H1 (cell line): ENCODE results near the gene IFNA13. TPM values are rescaled to one million over a fixed set of nuclear protein-coding genes. Genes with fewer than 3 reads are reported as not detected.
A peak's percentile ranks its signal among the peaks of the same experiment; 100 is the strongest.

Experiments
- CTCF ChIA-PET: fragments of 300-600 bp; sonication (Branson Sonifier 250); formaldehyde crosslinking; loops from one replicate; lab custom pipeline; 2021; ENCODE audit not compliant: partially characterized antibody; lab: Charles Lee
- POLR2A ChIA-PET: fragments of 300-600 bp; sonication (Branson Sonifier 250); formaldehyde crosslinking; loops from one replicate; lab custom pipeline; 2021; ENCODE audit warnings: inconsistent platforms; ENCODE audit not compliant: partially characterized antibody; lab: Charles Lee
- DNase-seq, 2 experiments: peaks; one replicate each; pipeline versions ENCODE4 v3.0.0 to v3.0.0-alpha.2; 2010 to 2022; ENCODE audit warnings: low spot score in 2 of 2, low read depth in 1 of 2, mixed read lengths in 1 of 2
- FAIRE-seq: peaks from 2 replicates; lab custom pipeline; 2011; peaks lifted over from hg19 to GRCh38; lab: Jason Lieb, UNC
- H2AFZ ChIP-seq: 2 replicates; pipeline ENCODE4 v1.8.1; 2012; ENCODE audit warnings: low read length, inconsistent platforms
- H2AK5ac ChIP-seq: 2 replicates; pipeline ENCODE4 v1.6.1; 2013; ENCODE audit warnings: low read depth, low read length
- H2BK120ac ChIP-seq: replicated peaks from 2 replicates; pipeline ENCODE3; 2013; ENCODE audit warnings: low read depth, low read length, inconsistent platforms
- H2BK12ac ChIP-seq: 2 replicates; pipeline ENCODE4 v1.6.1; 2013; ENCODE audit warnings: low read depth, low read length
- H2BK15ac ChIP-seq: 2 replicates; pipeline ENCODE4 v1.6.1; 2013; ENCODE audit warnings: low read length
- H2BK20ac ChIP-seq: 2 replicates; pipeline ENCODE4 v1.6.1; 2013; ENCODE audit warnings: low read length
- H2BK5ac ChIP-seq: 2 replicates; pipeline ENCODE4 v1.6.1; 2013; ENCODE audit warnings: low read depth, low read length
- H3K14ac ChIP-seq: 2 replicates; pipeline ENCODE4 v1.6.1; 2013; ENCODE audit warnings: inconsistent platforms; ENCODE audit not compliant: insufficient read length
- H3K18ac ChIP-seq: 2 replicates; pipeline ENCODE4 v1.6.1; 2013; ENCODE audit warnings: low read length; ENCODE audit errors: extremely low read depth
- H3K23ac ChIP-seq: 2 replicates; pipeline ENCODE4 v1.6.1; 2013; ENCODE audit warnings: inconsistent platforms; ENCODE audit not compliant: insufficient read length
- H3K23me2 ChIP-seq: 2 replicates; pipeline ENCODE4 v1.6.1; 2013; ENCODE audit warnings: low read depth, low read length
- H3K27ac ChIP-seq: 2 replicates; pipeline ENCODE4 v1.6.1; 2011; ENCODE audit warnings: low read depth, low read length, inconsistent platforms
- H3K27me3 ChIP-seq, 4 experiments: replicated peaks in 1 of 4; 1 replicate in 1 of 4; 2 replicates in 3 of 4; pipeline versions ENCODE4 v1.6.1 to v1.8.1; 2011 to 2013; ENCODE audit warnings: low read length in 3 of 4, mild to moderate bottlenecking in 3 of 4, inconsistent platforms in 2 of 4, mixed read lengths in 2 of 4, moderate library complexity in 1 of 4; ENCODE audit not compliant: control insufficient read depth in 3 of 4, insufficient read depth in 3 of 4; ENCODE audit errors: extremely low read depth in 1 of 4
- H3K36me3 ChIP-seq, 4 experiments: 2 replicates each; pipeline versions ENCODE4 v1.6.1 to v1.8.1; 2011 to 2013; ENCODE audit warnings: mild to moderate bottlenecking in 4 of 4, low read length in 3 of 4, moderate library complexity in 2 of 4, control low read depth in 1 of 4, inconsistent platforms in 1 of 4; ENCODE audit not compliant: insufficient read depth in 4 of 4, control insufficient read depth in 2 of 4
- H3K4ac ChIP-seq: replicated peaks from 2 replicates; pipeline ENCODE3; 2013; ENCODE audit warnings: low read length, low read depth, mixed read lengths, inconsistent platforms; ENCODE audit not compliant: insufficient read length
- H3K4me1 ChIP-seq, 4 experiments: replicated peaks in 1 of 4; 1 replicate in 1 of 4; 2 replicates in 3 of 4; pipeline versions ENCODE4 v1.6.1 to v1.8.1; 2011 to 2013; ENCODE audit warnings: low read length in 3 of 4, inconsistent platforms in 2 of 4, mixed read lengths in 1 of 4; ENCODE audit not compliant: insufficient read depth in 4 of 4, control insufficient read depth in 3 of 4
- H3K4me2 ChIP-seq, 2 experiments: 2 replicates each; pipeline versions ENCODE4 v1.6.1 to v1.8.1; 2011 to 2013; ENCODE audit warnings: low read depth in 2 of 2, low read length in 2 of 2, control low read depth in 1 of 2, inconsistent platforms in 1 of 2, mild to moderate bottlenecking in 1 of 2; ENCODE audit not compliant: insufficient read depth in 1 of 2
- H3K4me3 ChIP-seq, 4 experiments: fragments of 200-600, 300-600 bp in 1 of 4; sonication (generic), shearing (Covaris generic), sonication (Bioruptor Twin) in 1 of 4; 2 replicates each; pipeline versions ENCODE4 v1.5.1 to v1.8.1; 2011 to 2016; ENCODE audit warnings: low read length in 4 of 4, low read depth in 3 of 4, control low read depth in 2 of 4, inconsistent platforms in 2 of 4, mild to moderate bottlenecking in 2 of 4, mixed read lengths in 1 of 4, moderate library complexity in 1 of 4; ENCODE audit not compliant: insufficient read depth in 2 of 4; ENCODE audit errors: extremely low read depth in 1 of 4
- H3K56ac ChIP-seq: replicated peaks from 2 replicates; pipeline ENCODE3; 2013; ENCODE audit warnings: low read depth, mild to moderate bottlenecking, mixed read lengths, low read length, inconsistent platforms; ENCODE audit not compliant: insufficient read length
- H3K79me1 ChIP-seq: 2 replicates; pipeline ENCODE4 v1.6.1; 2013; ENCODE audit warnings: low read depth, low read length, control low read depth
- H3K79me2 ChIP-seq, 2 experiments: 2 replicates each; pipeline versions ENCODE4 v1.6.1 to v1.8.1; 2012 to 2013; ENCODE audit warnings: low read length in 2 of 2, mild to moderate bottlenecking in 2 of 2, inconsistent platforms in 1 of 2; ENCODE audit not compliant: insufficient read depth in 2 of 2, control insufficient read depth in 1 of 2
- H3K9ac ChIP-seq, 4 experiments: replicated peaks in 1 of 4; 1 replicate in 1 of 4; 2 replicates in 3 of 4; pipeline versions ENCODE4 v1.6.1 to v1.8.1; 2011 to 2013; ENCODE audit warnings: low read depth in 3 of 4, low read length in 3 of 4, control low read depth in 2 of 4, mild to moderate bottlenecking in 2 of 4, moderate library complexity in 2 of 4, inconsistent platforms in 1 of 4; ENCODE audit errors: extremely low read depth in 1 of 4
- H3K9me3 ChIP-seq, 2 experiments: 2 replicates each; pipeline versions ENCODE4 v1.6.1 to v1.8.1; 2012 to 2013; ENCODE audit warnings: mild to moderate bottlenecking in 2 of 2, moderate library complexity in 2 of 2, control low read depth in 1 of 2, inconsistent platforms in 1 of 2, low read depth in 1 of 2, low read length in 1 of 2, mixed read lengths in 1 of 2; ENCODE audit not compliant: insufficient read depth in 2 of 2
- H4K20me1 ChIP-seq, 2 experiments: replicated peaks in 1 of 2; 2 replicates each; pipeline versions ENCODE3 to v1.8.1; 2011 to 2013; ENCODE audit warnings: inconsistent platforms in 2 of 2, low read length in 2 of 2, mild to moderate bottlenecking in 1 of 2; ENCODE audit not compliant: insufficient read depth in 2 of 2, control insufficient read depth in 1 of 2
- H4K5ac ChIP-seq: 2 replicates; pipeline ENCODE4 v1.6.1; 2013; ENCODE audit warnings: low read length, low read depth, mixed read lengths, inconsistent platforms; ENCODE audit not compliant: insufficient read length
- H4K8ac ChIP-seq: 2 replicates; pipeline ENCODE4 v1.8.0; 2013; ENCODE audit warnings: mild to moderate bottlenecking, moderate library complexity, low read length, inconsistent platforms; ENCODE audit not compliant: insufficient read depth; ENCODE audit errors: extremely low read depth
- H4K91ac ChIP-seq: replicated peaks from 2 replicates; pipeline ENCODE3; 2013; ENCODE audit warnings: low read length, mixed read lengths, inconsistent platforms; ENCODE audit not compliant: insufficient read length
- BCL11A ChIP-seq, 2 experiments: IDR thresholded peaks; one replicate each; pipeline ENCODE4 v1.6.1; 2011; ENCODE audit warnings: low read depth in 2 of 2, low read length in 2 of 2, mild to moderate bottlenecking in 2 of 2
- POLR2A ChIP-seq, 2 experiments: IDR thresholded peaks; 1 replicate in 1 of 2; 2 replicates in 1 of 2; pipeline ENCODE4 v1.6.1; 2011; ENCODE audit warnings: low read depth in 2 of 2, low read length in 2 of 2, mild to moderate bottlenecking in 2 of 2; ENCODE audit errors: control extremely low read depth in 1 of 2
- RAD21 ChIP-seq, 2 experiments: IDR thresholded peaks in 1 of 2; conservative IDR thresholded peaks in 1 of 2; 2 replicates each; pipeline ENCODE4 v1.6.1; 2011; ENCODE audit warnings: low read depth in 2 of 2, low read length in 2 of 2, improper control_type of control experiment in 1 of 2, inconsistent platforms in 1 of 2, mild to moderate bottlenecking in 1 of 2, moderate library complexity in 1 of 2
- RBBP5 ChIP-seq: IDR thresholded peaks from 2 replicates; pipeline ENCODE4 v1.7.1; 2012; ENCODE audit warnings: low read depth, mild to moderate bottlenecking, inconsistent platforms, low read length, moderate library complexity, borderline replicate concordance
- TBP ChIP-seq: IDR thresholded peaks from 2 replicates; pipeline ENCODE4 v1.6.1; 2011; ENCODE audit warnings: low read depth, low read length, improper control_type of control experiment
- WGBS, 2 experiments: shearing (Covaris generic) in 1 of 2; methylation state at CpG; one replicate each; pipeline versions ENCODE4 v1.1.6 to v1.1.7; 2013 to 2015; ENCODE audit warnings: low lambda C conversion rate in 2 of 2, mixed read lengths in 2 of 2, inconsistent platforms in 1 of 2, low coverage in 1 of 2, missing lambda C conversion rate in 1 of 2; ENCODE audit not compliant: insufficient replicate concordance in 2 of 2, insufficient coverage in 1 of 2, insufficient read length in 1 of 2; ENCODE audit errors: extremely low coverage in 1 of 2, missing lambda C conversion rate in 1 of 2; 5-methylcytosine and 5-hydroxymethylcytosine counted together
- polyA plus RNA-seq, 7 experiments: library from polyadenylated mRNA; depleted of rRNA in 3 of 7; stranded (reverse) in 5 of 7; unstranded in 2 of 7; fragments of >200 nt in 5 of 7; fragments of 200-250 nt in 2 of 7; gene quantifications; 1 replicate in 5 of 7; 2 replicates in 1 of 7; 4 replicates in 1 of 7; pipeline versions ENCODE4 v1.2.1 to v1.2.3, GENCODE V29; 2011 to 2013; ENCODE audit warnings: missing spikeins in 2 of 7, mixed read lengths in 2 of 7
- total RNA-seq: library from RNA; stranded (reverse); fragmentation: NEBNext Ultra II Directional; extraction: Animal tissue kit (Norgen Biotek cat#: 25700); gene quantifications from 2 replicates; pipeline ENCODE4 v1.2.1, GENCODE V29; 2021

Gene IFNA13
- total and polyA plus RNA-seq, 2 of the 8 experiments (the other 6 are each of a cell fraction or from before 2014, with no cell fraction given) = not detected

DNA sequence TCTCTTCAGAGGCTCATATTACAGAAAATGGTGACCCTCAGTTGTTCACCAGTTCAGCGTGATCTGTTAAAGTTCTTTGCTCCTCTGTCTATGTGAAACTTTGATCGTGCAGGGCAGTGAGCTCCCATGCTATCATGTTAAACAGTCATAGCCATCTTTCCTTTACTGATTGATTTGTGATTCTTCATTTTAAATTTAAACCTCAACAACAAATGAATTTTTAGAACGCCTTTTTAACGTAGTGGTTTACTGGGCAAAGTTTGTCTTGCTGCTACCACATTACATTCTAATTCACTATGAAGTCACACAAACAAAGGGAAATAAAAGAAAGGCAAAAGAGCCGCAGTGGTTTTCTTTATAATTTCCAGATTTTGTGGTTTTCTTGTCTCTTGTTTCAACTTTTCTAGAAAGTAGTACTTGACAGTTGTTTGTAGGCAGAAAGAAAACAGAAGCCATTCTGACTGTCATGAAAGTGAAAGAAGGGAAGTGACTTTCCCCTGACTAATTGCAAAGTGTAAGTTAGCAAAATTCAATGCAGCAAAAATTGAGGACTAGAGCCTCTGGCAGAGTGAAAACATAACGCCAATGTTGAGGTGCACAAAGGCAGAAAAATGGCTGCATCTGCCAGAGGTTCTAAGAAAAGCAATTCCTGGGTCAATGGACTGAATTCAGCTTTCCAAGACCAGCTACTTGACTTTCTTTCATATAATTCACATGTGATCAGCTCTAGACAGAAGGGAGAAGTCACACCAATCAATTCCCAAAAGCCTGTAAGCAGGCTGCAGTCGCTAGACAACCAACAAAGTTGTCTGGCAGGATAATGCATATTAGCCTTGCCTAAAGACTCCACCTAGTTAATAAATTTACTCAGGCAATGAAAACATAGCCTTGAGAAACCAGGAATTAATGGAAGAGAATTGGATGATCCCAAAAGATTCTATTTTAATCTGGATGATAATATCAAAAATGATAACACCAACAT is 10.1 kb downstream of the IFNA13 start:
- ChIA-PET CTCF (interaction anchor here (1.1 kb wide), 1 partner anchor 32 kb away, joined by 3 read pairs; no protein-coding TSS in a partner anchor), POLR2A (no interaction called here)
- Histone ChIP-seq H3K23ac (no peak overlapping the region), H3K14ac (no peak overlapping the region), H3K36me3 (no peaks in the 10 kb centered on the region), H4K8ac (no peak overlapping the region), H2BK12ac (no peak overlapping the region), H3K4ac (no peak overlapping the region), H3K27me3 (no peaks in the 10 kb centered on the region), H4K91ac (no peak overlapping the region), H2AFZ (0 out of 2 replicates have a peak overlapping the region, but pooled peaks have one; percentile 50), H3K4me3 (no peak overlapping the region), H2BK120ac (no peak overlapping the region), H2AK5ac (no peak overlapping the region), H3K27ac (no peak overlapping the region), H2BK15ac (no peak overlapping the region), H4K20me1 (no peaks in the 10 kb centered on the region), H3K23me2 (no peaks in the 10 kb centered on the region; the same call in 1 of the 2 replicates), H4K5ac (no peak overlapping the region), H2BK5ac (no peak overlapping the region), H3K4me1 (no peaks in the 10 kb centered on the region), H3K9ac (no peak overlapping the region), H3K79me1 (no peaks in the 10 kb centered on the region), H3K18ac (no peak overlapping the region), H2BK20ac (no peak overlapping the region), H3K79me2 (no peaks in the 10 kb centered on the region), H3K9me3 (peaks cover 0 to 4% of the 10 kb centered on the region in 2 experiments; a peak in 1 of 4 replicates), H3K4me2 (no peak overlapping the region; a peak in 1 of 4 replicates), H3K56ac (no peak overlapping the region)
- FAIRE-seq (no peak), DNase-seq (no peak)
- 88% methylated on average over 7 of the region's 7 CpGs; no CpG with 5 or more reads in 1 of the 2 experiments for WGBS, 2 experiments
- TF ChIP-seq RAD21 (IDR thresholded peaks at IDR 0.05 in 1 of 2, conservative IDR thresholded peaks at IDR 0.05 in 1 of 2; ENCODE audit: low read depth in 2 of 2, low read length in 2 of 2) (no peak), BCL11A (IDR thresholded peaks at IDR 0.05; ENCODE audit: low read depth in 2 of 2, low read length in 2 of 2) (no peak), RBBP5 (no peak), TBP (no peak), POLR2A (IDR thresholded peaks at IDR 0.05; ENCODE audit: control extremely low read depth in 1 of 2, low read depth in 2 of 2, low read length in 2 of 2) (no peak)
